ENCODE results near the gene CABP4.
"Not testable (repeated sequence)": the region's sequence is repeated elsewhere in the genome, so short reads cannot be mapped to it uniquely, and the experiment has no call there.

Gene CABP4

DNA sequence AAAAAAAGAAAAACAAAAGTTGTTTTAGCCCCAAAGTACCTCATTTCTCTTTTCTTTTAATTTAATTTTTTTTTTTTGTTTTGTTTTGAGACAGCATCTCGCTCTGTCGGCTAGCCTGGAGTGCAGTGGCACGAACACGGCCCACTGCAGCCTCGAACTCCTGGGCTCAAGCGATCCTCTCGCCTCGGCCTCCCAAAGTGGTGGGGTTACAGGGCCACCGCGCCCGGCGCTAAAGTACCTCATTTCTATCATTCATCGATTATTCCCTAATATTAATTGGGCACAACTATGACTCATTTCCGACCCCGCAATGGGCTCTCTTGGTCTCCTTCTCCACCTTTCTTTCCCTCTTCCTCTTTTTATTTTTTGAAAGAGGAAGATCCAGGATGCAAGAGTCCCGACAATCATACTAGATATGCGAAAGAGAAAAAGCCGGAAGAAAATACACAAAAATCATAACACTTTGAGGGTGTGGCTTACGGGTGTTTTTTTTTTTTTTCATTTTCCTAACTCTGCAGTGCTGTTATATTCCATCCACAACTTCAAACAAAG is 27.2 kb downstream of the CABP4 start:
- no peak for DNase-seq (ENCODE audit: low read depth in 2 of 2)
- TF ChIP-seq, protein P1, sequence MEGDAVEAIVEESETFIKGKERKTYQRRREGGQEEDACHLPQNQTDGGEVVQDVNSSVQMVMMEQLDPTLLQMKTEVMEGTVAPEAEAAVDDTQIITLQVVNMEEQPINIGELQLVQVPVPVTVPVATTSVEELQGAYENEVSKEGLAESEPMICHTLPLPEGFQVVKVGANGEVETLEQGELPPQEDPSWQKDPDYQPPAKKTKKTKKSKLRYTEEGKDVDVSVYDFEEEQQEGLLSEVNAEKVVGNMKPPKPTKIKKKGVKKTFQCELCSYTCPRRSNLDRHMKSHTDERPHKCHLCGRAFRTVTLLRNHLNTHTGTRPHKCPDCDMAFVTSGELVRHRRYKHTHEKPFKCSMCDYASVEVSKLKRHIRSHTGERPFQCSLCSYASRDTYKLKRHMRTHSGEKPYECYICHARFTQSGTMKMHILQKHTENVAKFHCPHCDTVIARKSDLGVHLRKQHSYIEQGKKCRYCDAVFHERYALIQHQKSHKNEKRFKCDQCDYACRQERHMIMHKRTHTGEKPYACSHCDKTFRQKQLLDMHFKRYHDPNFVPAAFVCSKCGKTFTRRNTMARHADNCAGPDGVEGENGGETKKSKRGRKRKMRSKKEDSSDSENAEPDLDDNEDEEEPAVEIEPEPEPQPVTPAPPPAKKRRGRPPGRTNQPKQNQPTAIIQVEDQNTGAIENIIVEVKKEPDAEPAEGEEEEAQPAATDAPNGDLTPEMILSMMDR (IDR thresholded peaks at IDR 0.05; ENCODE audit: low read depth, low read length) = no peak
- peak overlapping the region; percentile 66 to 68 for H3K4me3 ChIP-seq (replicated peaks in 1 of 2; ENCODE audit: low read depth in 2 of 2, low read length in 2 of 2)

DNA sequence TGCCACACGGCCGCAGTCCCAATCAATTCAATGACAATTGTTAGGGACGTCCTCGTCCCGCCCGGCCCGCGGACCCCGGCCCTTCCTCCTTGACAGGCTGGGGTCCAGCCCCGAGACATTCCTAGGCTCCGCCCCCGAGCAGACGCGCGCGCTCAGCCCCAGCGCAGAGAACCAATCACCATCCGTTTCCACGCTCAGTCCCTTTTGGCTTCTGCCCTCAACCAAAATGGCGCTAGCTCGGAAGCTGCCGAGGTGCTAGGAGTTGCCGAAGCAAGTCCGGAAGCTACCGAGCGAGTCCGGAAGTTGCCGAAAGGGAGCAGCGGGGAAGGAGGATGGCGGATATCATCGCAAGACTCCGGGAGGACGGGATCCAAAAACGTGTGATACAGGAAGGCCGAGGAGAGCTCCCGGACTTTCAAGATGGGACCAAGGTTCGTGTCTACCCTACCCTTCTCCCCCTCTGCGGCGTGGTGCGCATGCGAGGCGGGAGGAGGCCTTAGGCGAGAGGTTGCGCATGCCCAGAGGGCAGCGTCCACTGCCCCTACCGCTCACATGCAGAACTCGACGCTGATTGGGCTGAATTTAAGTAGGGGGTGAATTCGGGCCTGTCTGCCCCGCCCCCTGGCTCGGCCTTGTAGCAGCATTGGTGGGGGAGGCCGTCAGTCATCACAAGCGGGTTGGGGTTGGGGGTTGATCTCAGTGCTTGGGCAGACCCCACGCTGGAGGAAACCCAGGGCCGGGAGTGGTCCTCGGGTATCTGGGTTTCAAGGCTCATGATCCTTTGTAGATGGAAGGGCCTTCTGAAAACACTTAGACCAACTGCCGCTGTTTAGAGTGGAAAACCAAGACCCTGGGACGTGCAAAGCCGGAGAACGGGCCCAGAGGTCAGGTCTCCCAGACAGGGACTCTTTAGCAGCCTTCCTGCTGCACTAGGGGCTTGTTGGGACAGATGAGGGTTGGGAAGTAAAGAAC is 28.0 kb downstream of the CABP4 start, which contains the start of gene AIP:
Gene AIP (plus strand): TSS at position 200 of the 972 bp plus-strand sequence. CDS start 133 bp downstream, at position 333.
- peak within 1 kb of the TSS; percentile 66 to 68 for H3K4me3 ChIP-seq (replicated peaks in 1 of 2; ENCODE audit: low read depth in 2 of 2, low read length in 2 of 2)
- TF ChIP-seq, protein P1 (IDR thresholded peaks at IDR 0.05; ENCODE audit: low read depth, low read length) = peak; percentile 29
- DNase-seq (ENCODE audit: low read depth in 2 of 2) = peak; percentile 98 to 99

DNA sequence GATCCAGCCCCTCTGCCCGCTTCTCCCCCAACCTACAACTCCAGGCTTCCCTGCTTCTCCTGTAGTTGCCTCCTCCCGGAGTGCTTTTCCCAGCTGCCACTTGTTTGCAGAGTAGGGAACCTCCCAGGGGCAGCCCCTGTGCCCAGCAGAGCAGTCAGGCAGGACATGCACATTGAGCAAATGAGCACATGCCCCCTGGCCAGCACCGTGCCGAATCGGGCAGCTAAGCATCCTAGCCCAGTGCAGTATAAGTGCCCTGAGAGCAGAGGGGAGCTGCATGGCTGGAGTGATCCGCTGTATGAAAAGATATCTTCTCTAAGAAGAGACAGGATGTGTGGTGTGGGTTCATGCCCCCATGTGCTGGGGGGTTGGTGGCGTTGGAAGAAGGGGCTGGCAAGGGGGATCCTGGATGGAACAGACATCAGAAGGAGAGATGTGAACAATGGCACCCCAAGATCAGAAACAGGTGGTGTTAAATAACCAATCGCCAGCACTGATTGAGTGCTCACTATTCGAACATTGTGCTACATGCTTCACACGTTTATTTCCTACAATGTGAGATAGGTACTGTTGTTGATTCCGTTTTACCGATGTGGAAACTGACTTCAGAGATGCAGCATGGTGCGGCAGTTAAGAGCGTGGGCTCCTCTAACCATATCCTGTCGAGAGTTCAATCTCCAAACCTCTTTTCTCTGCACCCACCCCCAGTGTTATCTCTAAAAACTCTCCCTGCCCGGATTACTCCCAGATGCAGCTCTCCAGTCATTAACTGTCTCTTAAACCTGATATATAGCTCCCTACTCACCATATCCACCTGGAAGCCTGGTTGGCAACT is 28.9 kb downstream of the CABP4 start:
- DNase-seq (ENCODE audit: low read depth in 2 of 2) = no peak
- TF ChIP-seq, protein P1 (IDR thresholded peaks at IDR 0.05; ENCODE audit: low read depth, low read length) = no peak
- peak overlapping the region in 1 of 2 donors; percentile 66 for H3K4me3 ChIP-seq (replicated peaks in 1 of 2; ENCODE audit: low read depth in 2 of 2, low read length in 2 of 2)

DNA sequence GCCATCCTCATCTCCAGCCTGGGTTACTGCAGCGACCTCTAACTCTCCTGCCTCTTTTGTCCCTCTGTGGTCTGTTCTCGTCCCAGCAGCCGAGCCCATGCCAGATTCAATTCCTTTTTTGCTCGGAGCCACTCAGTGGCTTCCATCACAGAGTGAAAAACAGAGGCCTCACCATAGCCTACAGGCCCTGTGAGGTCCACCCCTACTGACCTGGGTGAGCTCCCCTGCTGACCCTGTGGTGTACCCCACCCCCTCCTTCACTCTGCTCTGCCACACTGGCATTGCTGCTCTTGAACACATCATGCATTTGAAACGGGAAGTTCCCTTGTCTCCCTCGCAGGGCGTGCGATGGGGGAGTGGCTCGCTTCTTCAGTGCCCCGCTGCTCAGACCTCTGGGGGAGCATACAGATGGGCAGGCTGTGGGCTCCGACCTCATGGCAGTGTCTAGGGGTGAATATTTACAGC is 29.7 kb downstream of the CABP4 start:
- TF ChIP-seq, protein P1 (IDR thresholded peaks at IDR 0.05; ENCODE audit: low read depth, low read length) = no peak
- no peak overlapping the region for H3K4me3 ChIP-seq (replicated peaks in 1 of 2; ENCODE audit: low read depth in 2 of 2, low read length in 2 of 2)
- DNase-seq (ENCODE audit: low read depth in 2 of 2) = no peak

DNA sequence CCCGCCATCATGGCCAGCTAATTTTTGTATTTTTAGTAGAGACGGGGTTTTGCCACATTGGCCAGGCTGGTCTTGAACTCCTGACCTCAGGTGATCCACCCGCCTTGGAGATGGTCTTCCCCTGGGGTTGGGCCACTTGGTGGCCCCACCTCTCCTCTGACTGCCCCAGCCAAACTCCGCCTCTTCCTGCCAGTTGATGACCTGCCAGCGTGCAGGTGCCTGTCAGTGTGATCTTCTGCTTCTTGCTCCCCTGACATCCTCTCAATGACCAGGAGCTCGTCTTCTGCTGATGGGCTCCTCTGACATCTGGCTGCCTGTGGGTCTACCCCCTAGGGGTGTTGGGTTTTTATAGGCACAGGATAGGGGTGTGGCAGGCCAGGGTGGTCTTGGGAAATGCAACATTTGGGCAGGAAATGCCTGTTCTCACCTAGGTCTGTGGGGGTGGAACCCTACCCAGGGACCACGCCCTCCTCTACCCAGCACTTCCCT is 30.8 kb downstream of the CABP4 start:
- not testable (repeated sequence) for H3K4me3 ChIP-seq (replicated peaks in 1 of 2; ENCODE audit: low read depth in 2 of 2, low read length in 2 of 2); DNase-seq (ENCODE audit: low read depth in 2 of 2)

DNA sequence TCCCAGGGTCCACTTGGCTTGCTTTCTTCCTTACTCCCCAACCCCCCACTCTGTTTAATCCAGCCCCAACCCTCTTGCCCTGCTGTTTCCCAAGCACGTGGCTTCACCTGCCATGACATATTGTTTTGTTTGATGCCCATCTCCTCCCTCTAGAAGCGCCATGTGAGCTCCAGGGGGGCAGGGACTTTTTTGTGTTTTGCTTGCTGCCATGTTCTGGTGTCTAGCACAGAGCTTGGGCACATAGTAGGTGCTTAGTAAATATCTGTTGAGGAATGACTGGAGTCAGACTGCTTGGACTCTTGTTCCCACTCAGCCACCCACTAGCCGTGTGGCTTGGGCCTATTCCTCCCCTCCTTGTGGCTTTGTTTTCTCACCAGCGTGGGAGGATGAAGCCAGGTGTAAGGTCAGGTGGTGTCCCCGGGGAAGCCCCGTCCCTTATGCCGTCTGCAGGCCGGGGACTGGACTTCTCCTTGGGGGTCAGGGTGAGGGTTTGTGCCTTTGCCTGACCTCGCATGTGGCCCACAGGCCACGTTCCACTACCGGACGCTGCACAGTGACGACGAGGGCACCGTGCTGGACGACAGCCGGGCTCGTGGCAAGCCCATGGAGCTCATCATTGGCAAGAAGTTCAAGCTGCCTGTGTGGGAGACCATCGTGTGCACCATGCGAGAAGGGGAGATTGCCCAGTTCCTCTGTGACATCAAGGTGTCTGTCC is 31.5 kb downstream of the CABP4 start:
- DNase-seq (ENCODE audit: low read depth in 2 of 2) = no peak
- TF ChIP-seq, protein P1 (IDR thresholded peaks at IDR 0.05; ENCODE audit: low read depth, low read length) = no peak
- no peak overlapping the region for H3K4me3 ChIP-seq (replicated peaks in 1 of 2; ENCODE audit: low read depth in 2 of 2, low read length in 2 of 2)

Data from cardiac fibroblast (primary cell).